Panc1 (cell line): ENCODE measurements around the gene SKA3.

Source experiments
- POLR2AphosphoS5 ChIP-seq: IDR thresholded peaks from 2 replicates; pipeline ENCODE4 v1.6.1; 2012; ENCODE audit warnings: mild to moderate bottlenecking, low read depth, low read length, moderate library complexity
- SIN3A ChIP-seq: IDR thresholded peaks from 2 replicates; pipeline ENCODE4 v1.6.1; 2012; ENCODE audit warnings: low read depth, mild to moderate bottlenecking, low read length, moderate library complexity, borderline replicate concordance; ENCODE audit not compliant: insufficient read depth
- TCF7L2 ChIP-seq: IDR thresholded peaks from 2 replicates; pipeline ENCODE4 v1.6.1; 2011; ENCODE audit warnings: mild to moderate bottlenecking, low read depth, low read length, inconsistent platforms
- TF ChIP-seq, protein P1 (sequence below): fragments of 450-650 bp; IDR thresholded peaks from 2 replicates; pipeline ENCODE4 v1.5.1; 2017; ENCODE audit warnings: mild to moderate bottlenecking
- TF ChIP-seq, protein P2 (sequence below), 2 experiments: IDR thresholded peaks; 2 replicates each; pipeline ENCODE4 v1.6.1; 2011 to 2012; ENCODE audit warnings: low read depth in 2 of 2, control low read depth in 1 of 2, low read length in 1 of 2, mild to moderate bottlenecking in 1 of 2, moderate library complexity in 1 of 2; ENCODE audit not compliant: insufficient read depth in 1 of 2

DNA sequence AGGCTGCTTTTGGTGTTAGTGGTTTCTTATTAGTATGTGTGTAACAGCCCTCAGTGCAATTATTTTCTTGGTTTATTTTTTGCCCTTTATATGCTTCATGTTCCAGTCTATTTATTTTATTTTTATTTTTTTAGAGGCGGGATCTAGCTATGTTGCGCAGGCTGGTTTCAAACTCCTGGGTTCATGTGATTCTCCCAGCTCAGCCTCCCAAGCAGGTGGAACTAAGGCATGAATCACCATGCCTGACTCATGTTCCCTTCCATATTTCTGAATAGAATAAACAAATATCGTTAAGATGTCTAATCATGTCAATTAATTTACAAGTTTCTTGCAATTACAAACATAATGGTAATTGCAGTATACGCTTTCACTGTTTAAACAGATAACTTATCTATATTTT is 11.7 kb downstream of the SKA3 start:
- TF ChIP-seq, protein P1, sequence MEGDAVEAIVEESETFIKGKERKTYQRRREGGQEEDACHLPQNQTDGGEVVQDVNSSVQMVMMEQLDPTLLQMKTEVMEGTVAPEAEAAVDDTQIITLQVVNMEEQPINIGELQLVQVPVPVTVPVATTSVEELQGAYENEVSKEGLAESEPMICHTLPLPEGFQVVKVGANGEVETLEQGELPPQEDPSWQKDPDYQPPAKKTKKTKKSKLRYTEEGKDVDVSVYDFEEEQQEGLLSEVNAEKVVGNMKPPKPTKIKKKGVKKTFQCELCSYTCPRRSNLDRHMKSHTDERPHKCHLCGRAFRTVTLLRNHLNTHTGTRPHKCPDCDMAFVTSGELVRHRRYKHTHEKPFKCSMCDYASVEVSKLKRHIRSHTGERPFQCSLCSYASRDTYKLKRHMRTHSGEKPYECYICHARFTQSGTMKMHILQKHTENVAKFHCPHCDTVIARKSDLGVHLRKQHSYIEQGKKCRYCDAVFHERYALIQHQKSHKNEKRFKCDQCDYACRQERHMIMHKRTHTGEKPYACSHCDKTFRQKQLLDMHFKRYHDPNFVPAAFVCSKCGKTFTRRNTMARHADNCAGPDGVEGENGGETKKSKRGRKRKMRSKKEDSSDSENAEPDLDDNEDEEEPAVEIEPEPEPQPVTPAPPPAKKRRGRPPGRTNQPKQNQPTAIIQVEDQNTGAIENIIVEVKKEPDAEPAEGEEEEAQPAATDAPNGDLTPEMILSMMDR = no peak
- TF ChIP-seq POLR2AphosphoS5 (no peak), SIN3A (no peak), TCF7L2 (no peak)
- TF ChIP-seq, protein P2, sequence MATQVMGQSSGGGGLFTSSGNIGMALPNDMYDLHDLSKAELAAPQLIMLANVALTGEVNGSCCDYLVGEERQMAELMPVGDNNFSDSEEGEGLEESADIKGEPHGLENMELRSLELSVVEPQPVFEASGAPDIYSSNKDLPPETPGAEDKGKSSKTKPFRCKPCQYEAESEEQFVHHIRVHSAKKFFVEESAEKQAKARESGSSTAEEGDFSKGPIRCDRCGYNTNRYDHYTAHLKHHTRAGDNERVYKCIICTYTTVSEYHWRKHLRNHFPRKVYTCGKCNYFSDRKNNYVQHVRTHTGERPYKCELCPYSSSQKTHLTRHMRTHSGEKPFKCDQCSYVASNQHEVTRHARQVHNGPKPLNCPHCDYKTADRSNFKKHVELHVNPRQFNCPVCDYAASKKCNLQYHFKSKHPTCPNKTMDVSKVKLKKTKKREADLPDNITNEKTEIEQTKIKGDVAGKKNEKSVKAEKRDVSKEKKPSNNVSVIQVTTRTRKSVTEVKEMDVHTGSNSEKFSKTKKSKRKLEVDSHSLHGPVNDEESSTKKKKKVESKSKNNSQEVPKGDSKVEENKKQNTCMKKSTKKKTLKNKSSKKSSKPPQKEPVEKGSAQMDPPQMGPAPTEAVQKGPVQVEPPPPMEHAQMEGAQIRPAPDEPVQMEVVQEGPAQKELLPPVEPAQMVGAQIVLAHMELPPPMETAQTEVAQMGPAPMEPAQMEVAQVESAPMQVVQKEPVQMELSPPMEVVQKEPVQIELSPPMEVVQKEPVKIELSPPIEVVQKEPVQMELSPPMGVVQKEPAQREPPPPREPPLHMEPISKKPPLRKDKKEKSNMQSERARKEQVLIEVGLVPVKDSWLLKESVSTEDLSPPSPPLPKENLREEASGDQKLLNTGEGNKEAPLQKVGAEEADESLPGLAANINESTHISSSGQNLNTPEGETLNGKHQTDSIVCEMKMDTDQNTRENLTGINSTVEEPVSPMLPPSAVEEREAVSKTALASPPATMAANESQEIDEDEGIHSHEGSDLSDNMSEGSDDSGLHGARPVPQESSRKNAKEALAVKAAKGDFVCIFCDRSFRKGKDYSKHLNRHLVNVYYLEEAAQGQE (IDR thresholded peaks at IDR 0.05; ENCODE audit: insufficient read depth in 1 of 2, low read depth in 2 of 2, low read length in 1 of 2) = no peak
